Measurements from ENCODE around the gene TSC22D2. TPM values are rescaled to one million over a fixed set of nuclear protein-coding genes. Genes with fewer than 3 reads are reported as not detected.

TSC22D2 gene
- total RNA-seq, 1 experiment from 2014 or later, result 20.0 TPM

- CTCF ChIA-PET, result no interaction called here
- no peak for ATAC-seq
- POLR2A ChIA-PET, result no interaction called here
- Histone ChIP-seq H3K9me2 (ENCODE audit: insufficient read depth) (no peaks in the 10 kb centered on the region), H3K4me2 (ENCODE audit: low read length) (peak overlapping the region; percentile 97; the same call in 1 of the 2 replicates), H2AFZ (ENCODE audit: low read depth, low read length, poor library complexity, severe bottlenecking) (no peak overlapping the region), H3K9ac (ENCODE audit: low read length) (no peak overlapping the region), H3K27ac (ENCODE audit: low read depth, low read length) (no peak overlapping the region), H3K36me3 (ENCODE audit: control insufficient read depth in 1 of 2, insufficient read depth in 2 of 2, low read length in 2 of 2) (peaks cover 0 to 15% of the 10 kb centered on the region in 2 experiments; a peak in 3 of 4 replicates), H3K27me3 (ENCODE audit: insufficient read depth, low read length) (no peaks in the 10 kb centered on the region), H3K9me3 (ENCODE audit: control insufficient read depth in 1 of 2, insufficient read depth in 1 of 2, low read depth in 1 of 2, low read length in 2 of 2) (no peaks in the 10 kb centered on the region), H3K79me2 (ENCODE audit: insufficient read depth, low read length) (peaks cover 89% of the 10 kb centered on the region), H3K4me1 (ENCODE audit: control insufficient read depth in 1 of 2, insufficient read depth in 2 of 2, low read length in 2 of 2) (peaks cover 10 to 37% of the 10 kb centered on the region in 2 experiments), H3K4me3 (replicated peaks in 1 of 2; ENCODE audit: low read depth in 1 of 2, low read length in 2 of 2) (no peak overlapping the region), H4K20me1 (ENCODE audit: insufficient read depth) (peaks cover 34% of the 10 kb centered on the region)
- DNase-seq (ENCODE audit: low read depth, low spot score), result no peak
- intact Hi-C loops (cut with micrococcal nuclease), result loop anchor here (5.0 kb wide), 1 partner anchor 125 kb away; no protein-coding TSS in a partner anchor
- no TSS peak for BruUV-seq (replicated peaks)
- TF ChIP-seq POLR2AphosphoS5 (IDR thresholded peaks at IDR 0.05; ENCODE audit: low read depth, low read length) (no peak), SP1 (IDR thresholded peaks at IDR 0.05; ENCODE audit: low read depth) (no peak), TCF7L2 (IDR thresholded peaks at IDR 0.05; ENCODE audit: borderline replicate concordance, extremely low read depth, insufficient read depth, insufficient read length) (no peak), JUND (IDR thresholded peaks at IDR 0.05) (no peak), YY1 (IDR thresholded peaks at IDR 0.05; ENCODE audit: extremely low read depth, insufficient replicate concordance, low read depth, low read length) (no peak), CTCF (IDR thresholded peaks at IDR 0.05 in 2 of 3, conservative IDR thresholded peaks at IDR 0.05 in 1 of 3; ENCODE audit: borderline replicate concordance in 1 of 3, insufficient read depth in 1 of 3, low read depth in 2 of 3, low read length in 2 of 3) (no peak), RAD21 (IDR thresholded peaks at IDR 0.05; ENCODE audit: low read depth) (no peak), MAX (IDR thresholded peaks at IDR 0.05) (no peak), EZH2phosphoT487 (IDR thresholded peaks at IDR 0.05; ENCODE audit: borderline replicate concordance) (no peak), FOSL1 (IDR thresholded peaks at IDR 0.05; ENCODE audit: low read depth) (no peak), ZBTB33 (IDR thresholded peaks at IDR 0.05; ENCODE audit: extremely low read depth, insufficient replicate concordance, low read length) (no peak), ELF1 (IDR thresholded peaks at IDR 0.05; ENCODE audit: borderline replicate concordance, low read depth) (no peak), REST (IDR thresholded peaks at IDR 0.05; ENCODE audit: low read depth) (no peak), ZNF274 (IDR thresholded peaks at IDR 0.05; ENCODE audit: low read depth, low read length) (no peak), SRF (IDR thresholded peaks at IDR 0.05; ENCODE audit: low read depth) (no peak), SIN3A (IDR thresholded peaks at IDR 0.05; ENCODE audit: low read depth) (no peak)
- RAD21 ChIA-PET (ENCODE audit: low non-redundant PET in 1 of 2, low total read pairs in 2 of 2, uncharacterized antibody in 2 of 2, unreplicated experiment in 2 of 2), result no interaction called here
Measured at GRCh38 chr3:150412561-150413231, 4.6 kb downstream of the TSC22D2 start.

Measured in HCT116 (cell line).